GM21515 (cell line): ENCODE measurements around the gene PRKAA1.

ENCODE experiments used
- ATAC-seq: cut with Tn5 transposase; IDR thresholded peaks from one replicate; pipeline ENCODE4 v1.9.1; 2021; ENCODE audit not compliant: unreplicated experiment

Gene PRKAA1

GRCh38 chr5:40781843-40782409, 16.2 kb downstream of the PRKAA1 start:
- ATAC-seq = no peak

GRCh38 chr5:40780858-40781257, 17.3 kb downstream of the PRKAA1 start:
- no peak for ATAC-seq

- ATAC-seq = no peak
Observed at GRCh38 chr5:40780199-40780598, 18.0 kb downstream of the PRKAA1 start.

GRCh38 chr5:40779561-40779960, 18.6 kb downstream of the PRKAA1 start:
- no peak for ATAC-seq

GRCh38 chr5:40778133-40778532, 20.0 kb downstream of the PRKAA1 start:
- ATAC-seq = no peak

GRCh38 chr5:40776658-40776977, 21.6 kb downstream of the PRKAA1 start:
- ATAC-seq = no peak

GRCh38 chr5:40775846-40776657, 22.1 kb downstream of the PRKAA1 start:
- no peak for ATAC-seq

GRCh38 chr5:40775085-40775845, 22.9 kb downstream of the PRKAA1 start:
- ATAC-seq = no peak

GRCh38 chr5:40774623-40775022, 23.6 kb downstream of the PRKAA1 start:
- no peak for ATAC-seq

GRCh38 chr5:40770764-40771163, 27.4 kb downstream of the PRKAA1 start:
- no peak for ATAC-seq

- no peak for ATAC-seq
Observed at GRCh38 chr5:40762705-40763104, 35.5 kb downstream of the PRKAA1 start.

GRCh38 chr5:40757400-40757799, 40.8 kb downstream of the PRKAA1 start:
- no peak for ATAC-seq

GRCh38 chr5:40755407-40756365, 42.5 kb downstream of the PRKAA1 start, which contains the start of gene TTC33:
Gene TTC33, minus strand, starts transcription at chr5:40755961. Its CDS starts 8,943 bp downstream, at chr5:40747018.
- ATAC-seq = peak; percentile 89

GRCh38 chr5:40755093-40755406, 43.1 kb downstream of the PRKAA1 start:
- peak; percentile 83 for ATAC-seq

- ATAC-seq = peak; percentile 13
Observed at GRCh38 chr5:40754381-40755092, 43.6 kb downstream of the PRKAA1 start.

GRCh38 chr5:40746703-40747102, 51.5 kb downstream of the PRKAA1 start:
- ATAC-seq = no peak

GRCh38 chr5:40743771-40744170, 54.4 kb downstream of the PRKAA1 start:
- no peak for ATAC-seq

GRCh38 chr5:40738502-40738901, 59.7 kb downstream of the PRKAA1 start:
- ATAC-seq = no peak

- peak; percentile 77 for ATAC-seq
Observed at GRCh38 chr5:40736103-40736875, 61.9 kb downstream of the PRKAA1 start.

GRCh38 chr5:40735609-40736008, 62.6 kb downstream of the PRKAA1 start:
- ATAC-seq = no peak
